ENCODE measurements around the gene MZT1.

MZT1 gene

DNA sequence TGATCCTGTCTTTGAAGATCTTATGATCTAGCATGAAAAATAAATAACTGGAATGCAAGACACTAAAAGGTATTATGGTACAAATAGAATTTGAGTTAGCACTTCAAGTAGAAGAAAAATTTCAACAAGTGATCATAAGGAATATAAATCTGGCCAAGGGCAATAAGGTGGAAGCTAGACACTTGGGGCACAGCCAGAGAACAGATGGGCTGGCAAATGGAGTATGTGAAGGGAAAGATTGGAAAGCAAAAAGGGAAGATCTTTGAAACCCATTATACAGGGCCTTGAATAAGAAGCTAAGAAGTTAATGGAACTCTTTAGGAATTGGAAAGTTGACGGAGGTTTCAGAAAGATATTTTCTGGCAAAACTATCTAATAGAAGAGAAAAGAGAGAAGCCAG, 61.0 kb downstream of the MZT1 start:
- no peak overlapping the region for H3K4me3 ChIP-seq
- no peak overlapping the region for H3K27ac ChIP-seq
- TF ChIP-seq EZH2 (IDR thresholded peaks at IDR 0.05) (no peak), FOXP2 (optimal IDR thresholded peaks at IDR 0.05; ENCODE audit: control extremely low read depth, extremely low read length, insufficient read depth) (no peak), POLR2AphosphoS5 (IDR thresholded peaks at IDR 0.05; ENCODE audit: borderline replicate concordance, low read depth, low read length) (no peak)
- no peaks in the 10 kb centered on the region for H3K36me3 ChIP-seq (ENCODE audit: insufficient read depth, low read length)
- H3K9ac ChIP-seq (ENCODE audit: insufficient read length), result no peak overlapping the region
- no peaks in the 10 kb centered on the region for H3K9me3 ChIP-seq (ENCODE audit: low read depth, low read length)
- DNase-seq (ENCODE audit: low read depth, low spot score), result no peak

- H3K9ac ChIP-seq (ENCODE audit: insufficient read length), result no peak overlapping the region
- no peak for DNase-seq (ENCODE audit: low read depth, low spot score)
- H3K36me3 ChIP-seq (ENCODE audit: insufficient read depth, low read length), result no peaks in the 10 kb centered on the region
- TF ChIP-seq POLR2AphosphoS5 (IDR thresholded peaks at IDR 0.05; ENCODE audit: borderline replicate concordance, low read depth, low read length), result no peak
- H3K4me3 ChIP-seq, result no peak overlapping the region
- H3K27ac ChIP-seq, result no peak overlapping the region
- H3K9me3 ChIP-seq (ENCODE audit: low read depth, low read length), result no peaks in the 10 kb centered on the region
These were observed 64.9 kb downstream of the MZT1 start for GRCh38 chr13:72662548-72662947.

Measured in SK-N-MC (cell line).